Natural killer cell (primary cell): ENCODE results near the gene LNPEP. TPM values are rescaled to one million over a fixed set of nuclear protein-coding genes. Genes with fewer than 3 reads are reported as not detected.

Experiments used
- ATAC-seq, 3 donors: fragments of 150-1000 bp in 2 of 3; fragments of 200-7000 bp in 1 of 3; cut with Tn5 transposase; 1 replicate in 1 of 3; 2 replicates in 2 of 3; pipeline ENCODE4 v1.10.0; 2021; ENCODE audit warnings: mild to moderate bottlenecking in 2 of 3, moderate library complexity in 2 of 3
- DNase-seq, 2 donors: peaks; one replicate each; pipeline versions ENCODE4 v3.0.0 to v3.0.0-alpha.2; 2013 to 2021; ENCODE audit warnings: mixed read lengths in 1 of 2
- H3K27ac ChIP-seq: one replicate; pipeline ENCODE4 v1.5.1; 2013; ENCODE audit warnings: mild to moderate bottlenecking, low read length
- H3K27me3 ChIP-seq: one replicate; pipeline ENCODE4 v1.6.1; 2013; ENCODE audit warnings: low read length; ENCODE audit not compliant: control insufficient read depth, insufficient read depth
- H3K36me3 ChIP-seq: one replicate; pipeline ENCODE4 v1.6.1; 2013; ENCODE audit warnings: low read length; ENCODE audit not compliant: control insufficient read depth, insufficient read depth
- H3K4me1 ChIP-seq: one replicate; pipeline ENCODE4 v1.6.1; 2013; ENCODE audit warnings: low read length; ENCODE audit not compliant: control insufficient read depth, insufficient read depth
- H3K4me3 ChIP-seq: one replicate; pipeline ENCODE4 v1.5.1; 2013; ENCODE audit warnings: low read length
- H3K9me3 ChIP-seq: one replicate; pipeline ENCODE4 v1.6.1; 2013; ENCODE audit warnings: low read length; ENCODE audit not compliant: control insufficient read depth, insufficient read depth
- H3K27ac Mint-ChIP-seq, 2 donors: one replicate each; pipeline ENCODE4 v1.8.0; 2022; ENCODE audit warnings: mild to moderate bottlenecking in 2 of 2, mixed read lengths in 2 of 2, moderate library complexity in 1 of 2
- H3K27me3 Mint-ChIP-seq, 2 donors: one replicate each; pipeline ENCODE4 v1.8.0; 2022; ENCODE audit warnings: low read depth in 2 of 2, mixed read lengths in 2 of 2
- H3K36me3 Mint-ChIP-seq: one replicate; pipeline ENCODE4 v1.8.0; 2022; ENCODE audit warnings: mixed read lengths
- H3K4me1 Mint-ChIP-seq, 2 donors: one replicate each; pipeline ENCODE4 v1.8.0; 2022; ENCODE audit warnings: mixed read lengths in 2 of 2
- H3K4me3 Mint-ChIP-seq: one replicate; pipeline ENCODE4 v1.8.0; 2022; ENCODE audit warnings: mild to moderate bottlenecking, moderate library complexity, mixed read lengths
- H3K9me3 Mint-ChIP-seq, 2 donors: one replicate each; pipeline ENCODE4 v1.8.0; 2022; ENCODE audit warnings: mixed read lengths in 2 of 2
- WGBS: methylation state at CpG from one replicate; pipeline ENCODE4 v1.1.7; 2013; ENCODE audit warnings: missing lambda C conversion rate; ENCODE audit not compliant: insufficient coverage; 5-methylcytosine and 5-hydroxymethylcytosine counted together
- intact Hi-C: fragments of 100-400 bp; cut with micrococcal nuclease; formaldehyde crosslinking; loops from one replicate; pipeline ENCODE4 v1.14.2; 2022
- total RNA-seq, 4 donors: library from RNA; stranded (reverse); fragments of 120-200 nt in 1 of 4; gene quantifications; one replicate each; pipeline versions ENCODE4 v1.2.3 to v1.2.4, GENCODE V29; 2013 to 2022
- TF ChIP-seq, protein P1 (sequence below): fragments of 200-600 bp; IDR thresholded peaks from one replicate; pipeline ENCODE4 v1.8.0; 2022; ENCODE audit warnings: antibody characterized with exemption

Gene LNPEP
- total RNA-seq, 3 donors from 2014 or later (not counting 1 experiment from before 2014, with no cell fraction given): 126 to 162 (median 135) TPM

DNA sequence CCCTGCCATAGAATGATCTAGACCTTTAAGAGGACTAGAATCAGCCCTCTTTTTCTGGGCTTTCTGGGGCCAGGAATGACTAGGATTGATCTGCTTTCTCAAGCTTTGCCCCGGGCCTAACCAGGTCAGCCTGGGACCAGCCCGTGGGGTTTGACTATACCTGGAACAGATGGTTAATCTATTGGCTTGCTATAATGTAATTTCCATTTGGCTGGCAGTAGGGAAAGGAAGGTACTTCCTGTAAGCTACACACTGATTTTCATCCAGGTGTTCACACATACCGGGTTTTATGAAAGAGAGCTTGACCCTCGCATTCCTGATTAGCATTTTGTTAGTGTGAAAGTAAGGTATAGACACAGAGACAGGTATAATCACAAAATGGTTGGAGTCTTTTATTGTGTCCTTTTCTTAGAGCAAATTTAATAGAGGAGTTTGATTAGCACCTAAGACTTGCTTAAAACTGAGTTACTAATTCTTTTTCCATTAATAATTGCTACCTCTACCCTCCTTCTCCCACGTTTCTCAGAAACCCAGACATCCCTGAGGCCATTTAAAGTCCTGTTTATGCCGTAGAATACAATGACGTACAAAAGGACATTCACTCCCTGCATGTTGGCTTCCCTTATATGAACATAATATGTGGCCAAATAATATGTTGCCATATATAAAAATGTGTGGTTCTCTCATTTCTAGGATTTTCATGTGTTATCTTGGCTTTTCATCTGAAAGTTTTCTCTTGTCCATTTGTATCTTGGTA, 17.3 kb downstream of the LNPEP start:
- H3K27ac Mint-ChIP-seq: peak overlapping the region; percentile 77 to 86
- WGBS: 89% methylated on average over 5 of the region's 7 CpGs

GRCh38 chr5:96957254-96958049, 21.6 kb downstream of the LNPEP start:
- Mint-ChIP-seq H3K4me1 (peaks cover 63 to 65% of the 10 kb centered on the region in 2 donors), H3K27ac (peak overlapping the region; percentile 81 to 95), H3K4me3 (peak overlapping the region; percentile 67), H3K36me3 (no peaks in the 10 kb centered on the region), H3K9me3 (no peaks in the 10 kb centered on the region), H3K27me3 (no peaks in the 10 kb centered on the region)
- peak in 1 of 2 donors; percentile 44 for DNase-seq
- Histone ChIP-seq H3K36me3 (peaks cover 4% of the 10 kb centered on the region), H3K4me1 (peaks cover 38% of the 10 kb centered on the region), H3K27ac (peak overlapping the region; percentile 59), H3K27me3 (no peaks in the 10 kb centered on the region), H3K9me3 (no peaks in the 10 kb centered on the region), H3K4me3 (no peak overlapping the region)
- peak; percentile 75 to 87 (median 76) for ATAC-seq
- WGBS: 38% methylated on average over 4 of the region's 4 CpGs
- intact Hi-C loops: loop anchor here (1.0 to 2.0 kb wide), 2 partner anchors 15 to 20 kb away; no protein-coding TSS in a partner anchor
- TF ChIP-seq, protein P1, sequence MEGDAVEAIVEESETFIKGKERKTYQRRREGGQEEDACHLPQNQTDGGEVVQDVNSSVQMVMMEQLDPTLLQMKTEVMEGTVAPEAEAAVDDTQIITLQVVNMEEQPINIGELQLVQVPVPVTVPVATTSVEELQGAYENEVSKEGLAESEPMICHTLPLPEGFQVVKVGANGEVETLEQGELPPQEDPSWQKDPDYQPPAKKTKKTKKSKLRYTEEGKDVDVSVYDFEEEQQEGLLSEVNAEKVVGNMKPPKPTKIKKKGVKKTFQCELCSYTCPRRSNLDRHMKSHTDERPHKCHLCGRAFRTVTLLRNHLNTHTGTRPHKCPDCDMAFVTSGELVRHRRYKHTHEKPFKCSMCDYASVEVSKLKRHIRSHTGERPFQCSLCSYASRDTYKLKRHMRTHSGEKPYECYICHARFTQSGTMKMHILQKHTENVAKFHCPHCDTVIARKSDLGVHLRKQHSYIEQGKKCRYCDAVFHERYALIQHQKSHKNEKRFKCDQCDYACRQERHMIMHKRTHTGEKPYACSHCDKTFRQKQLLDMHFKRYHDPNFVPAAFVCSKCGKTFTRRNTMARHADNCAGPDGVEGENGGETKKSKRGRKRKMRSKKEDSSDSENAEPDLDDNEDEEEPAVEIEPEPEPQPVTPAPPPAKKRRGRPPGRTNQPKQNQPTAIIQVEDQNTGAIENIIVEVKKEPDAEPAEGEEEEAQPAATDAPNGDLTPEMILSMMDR: no peak

More for the DNA sequence above, 17.3 kb downstream of the LNPEP start:
- H3K36me3 Mint-ChIP-seq: no peaks in the 10 kb centered on the region
- TF ChIP-seq, protein P1: no peak
- H3K27me3 ChIP-seq: no peaks in the 10 kb centered on the region
- peaks cover 74 to 76% of the 10 kb centered on the region in 2 donors for H3K4me1 Mint-ChIP-seq
- H3K9me3 ChIP-seq: no peaks in the 10 kb centered on the region
- peaks cover 16% of the 10 kb centered on the region for H3K4me1 ChIP-seq
- H3K36me3 ChIP-seq: no peaks in the 10 kb centered on the region
- H3K4me3 ChIP-seq: no peak overlapping the region
- intact Hi-C loops: no loop called here
- no peak overlapping the region for H3K4me3 Mint-ChIP-seq
- no peak overlapping the region for H3K27ac ChIP-seq
- no peaks in the 10 kb centered on the region for H3K27me3 Mint-ChIP-seq
- ATAC-seq (no peak), DNase-seq (no peak)
- H3K9me3 Mint-ChIP-seq: no peaks in the 10 kb centered on the region

GRCh38 chr5:96958977-96959376, 23.1 kb downstream of the LNPEP start:
- H3K9me3 ChIP-seq: no peaks in the 10 kb centered on the region
- H3K4me3 ChIP-seq: no peak overlapping the region
- no peaks in the 10 kb centered on the region for H3K9me3 Mint-ChIP-seq
- peaks cover 63 to 67% of the 10 kb centered on the region in 2 donors for H3K4me1 Mint-ChIP-seq
- H3K4me1 ChIP-seq: peaks cover 46% of the 10 kb centered on the region
- intact Hi-C loops: no loop called here
- no peaks in the 10 kb centered on the region for H3K27me3 ChIP-seq
- H3K27me3 Mint-ChIP-seq: no peaks in the 10 kb centered on the region
- H3K36me3 Mint-ChIP-seq: no peaks in the 10 kb centered on the region
- 82% methylated on average over 4 of the region's 5 CpGs for WGBS
- ATAC-seq: no peak
- H3K27ac Mint-ChIP-seq: peak overlapping the region; percentile 81 to 95
- peak overlapping the region; percentile 56 for H3K4me3 Mint-ChIP-seq
- peak overlapping the region; percentile 3 for H3K27ac ChIP-seq
- no peak for DNase-seq
- H3K36me3 ChIP-seq: peaks cover 4% of the 10 kb centered on the region
- TF ChIP-seq, protein P1: no peak
